SK-N-SH (cell line): ENCODE measurements around the gene LHX4.

ENCODE experiments used
- EP300 ChIP-seq, 2 experiments: IDR thresholded peaks; 2 replicates each; pipeline versions ENCODE4 v1.4.0 to v1.6.1; 2012; ENCODE audit warnings: borderline replicate concordance in 1 of 2, low read depth in 1 of 2, low read length in 1 of 2
- GABPA ChIP-seq: IDR thresholded peaks from 2 replicates; pipeline ENCODE4 v1.4.0; 2012; ENCODE audit warnings: low read depth, mild to moderate bottlenecking
- GATA2 ChIP-seq: sonication (generic); formaldehyde crosslinking; IDR thresholded peaks from 2 replicates; pipeline ENCODE4 v1.5.0; 2020; ENCODE audit warnings: mild to moderate bottlenecking, missing genetic modification reagents
- JUND ChIP-seq: IDR thresholded peaks from 2 replicates; pipeline ENCODE4 v1.4.0; 2012
- NRF1 ChIP-seq: IDR thresholded peaks from 2 replicates; pipeline ENCODE4 v1.6.1; 2012; ENCODE audit warnings: low read depth, mild to moderate bottlenecking, low read length
- POLR2AphosphoS5 ChIP-seq: IDR thresholded peaks from 2 replicates; pipeline ENCODE4 v1.6.1; 2012; ENCODE audit warnings: low read depth, low read length
- SIN3A ChIP-seq: IDR thresholded peaks from 2 replicates; pipeline ENCODE4 v1.6.1; 2012; ENCODE audit warnings: low read depth, mild to moderate bottlenecking, low read length, moderate library complexity, borderline replicate concordance
- TEAD4 ChIP-seq: IDR thresholded peaks from 2 replicates; pipeline ENCODE4 v1.4.0; 2012; ENCODE audit warnings: mild to moderate bottlenecking, borderline replicate concordance; ENCODE audit not compliant: insufficient read depth
- TF ChIP-seq, protein P1 (sequence below): fragments of 200-600 bp; sonication (generic); IDR thresholded peaks from 2 replicates; pipeline ENCODE4 v1.6.1; 2017; ENCODE audit warnings: antibody characterized with exemption, mild to moderate bottlenecking, moderate library complexity

DNA sequence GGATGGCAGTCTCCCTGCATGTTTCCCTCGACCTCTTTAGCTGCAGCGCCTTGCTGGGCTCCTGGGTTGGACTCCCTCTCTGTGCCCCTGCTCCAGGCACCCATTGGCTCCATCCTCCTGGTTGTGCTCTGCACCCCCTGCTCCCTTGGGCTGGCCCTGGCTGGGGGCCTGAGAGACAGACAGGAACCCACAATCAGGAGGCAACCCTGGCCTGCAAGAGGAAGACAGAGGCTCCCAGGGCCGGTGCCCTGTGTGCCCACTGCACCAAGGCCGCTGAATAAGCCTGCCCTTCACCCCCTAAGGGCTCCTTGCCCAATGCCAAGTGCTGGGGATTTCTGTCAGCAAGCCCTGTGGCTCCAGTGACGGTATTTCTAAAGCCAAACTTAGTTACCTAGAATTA, 31.5 kb upstream of the LHX4 start:
- TF ChIP-seq EP300 (IDR thresholded peaks at IDR 0.05; ENCODE audit: borderline replicate concordance in 1 of 2, low read depth in 1 of 2, low read length in 1 of 2) (no peak), GABPA (no peak), JUND (no peak), SIN3A (no peak), TEAD4 (no peak), POLR2AphosphoS5 (no peak), NRF1 (no peak), GATA2 (CRISPR knock-in tag) (no peak)
- TF ChIP-seq, protein P1, sequence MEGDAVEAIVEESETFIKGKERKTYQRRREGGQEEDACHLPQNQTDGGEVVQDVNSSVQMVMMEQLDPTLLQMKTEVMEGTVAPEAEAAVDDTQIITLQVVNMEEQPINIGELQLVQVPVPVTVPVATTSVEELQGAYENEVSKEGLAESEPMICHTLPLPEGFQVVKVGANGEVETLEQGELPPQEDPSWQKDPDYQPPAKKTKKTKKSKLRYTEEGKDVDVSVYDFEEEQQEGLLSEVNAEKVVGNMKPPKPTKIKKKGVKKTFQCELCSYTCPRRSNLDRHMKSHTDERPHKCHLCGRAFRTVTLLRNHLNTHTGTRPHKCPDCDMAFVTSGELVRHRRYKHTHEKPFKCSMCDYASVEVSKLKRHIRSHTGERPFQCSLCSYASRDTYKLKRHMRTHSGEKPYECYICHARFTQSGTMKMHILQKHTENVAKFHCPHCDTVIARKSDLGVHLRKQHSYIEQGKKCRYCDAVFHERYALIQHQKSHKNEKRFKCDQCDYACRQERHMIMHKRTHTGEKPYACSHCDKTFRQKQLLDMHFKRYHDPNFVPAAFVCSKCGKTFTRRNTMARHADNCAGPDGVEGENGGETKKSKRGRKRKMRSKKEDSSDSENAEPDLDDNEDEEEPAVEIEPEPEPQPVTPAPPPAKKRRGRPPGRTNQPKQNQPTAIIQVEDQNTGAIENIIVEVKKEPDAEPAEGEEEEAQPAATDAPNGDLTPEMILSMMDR: no peak
